Measurements from ENCODE around the gene C16orf82. TPM values are rescaled to one million over a fixed set of nuclear protein-coding genes. Genes with fewer than 3 reads are reported as not detected.

The C16orf82 gene
- total RNA-seq, 1 experiment from 2014 or later = not detected

DNA sequence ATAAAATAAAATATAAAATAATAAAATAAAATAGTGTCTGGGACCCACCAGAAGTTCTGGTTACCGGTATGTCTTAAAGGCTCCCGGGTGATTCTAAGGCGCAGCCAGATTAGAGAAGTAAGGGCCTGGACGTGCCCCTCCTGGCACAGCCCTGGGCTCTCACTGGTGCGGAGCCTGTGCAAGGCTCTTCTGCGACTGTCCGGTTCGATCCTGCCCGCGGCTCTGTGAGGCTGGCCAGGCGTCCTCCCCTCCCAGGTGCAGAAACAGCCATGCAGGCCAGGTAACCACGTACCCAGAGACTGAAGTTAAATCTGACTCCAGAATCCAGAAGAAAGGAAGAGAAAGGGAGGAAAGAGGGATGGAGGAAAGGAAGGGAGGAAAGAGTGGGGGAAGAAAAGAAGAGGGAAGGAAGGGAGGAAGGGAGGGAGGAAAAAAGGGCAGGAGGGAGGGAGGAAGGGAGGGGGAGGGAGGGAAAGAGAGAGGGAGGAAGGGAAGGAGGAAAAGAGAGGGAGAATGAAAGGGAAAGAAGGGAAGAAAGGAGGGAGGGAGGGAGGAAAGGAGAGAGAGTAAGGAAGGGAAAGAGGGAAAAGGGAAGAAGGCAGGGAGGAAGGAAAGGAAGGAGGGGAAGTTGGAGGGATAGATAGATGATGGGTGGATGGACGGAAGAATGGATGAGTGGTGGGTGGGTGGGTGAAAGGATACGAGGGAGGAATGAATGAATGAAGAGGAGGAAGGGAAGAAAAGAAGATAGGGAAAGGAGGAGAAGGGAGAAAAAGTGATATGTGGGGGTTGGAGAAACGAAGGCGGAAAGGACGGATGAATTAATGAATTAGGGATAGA lies 42.3 kb downstream of the C16orf82 start:
- no peak for ATAC-seq
- H2AFZ ChIP-seq (ENCODE audit: low read length) = no peak overlapping the region
- no peak for TF ChIP-seq EZH2phosphoT487 (IDR thresholded peaks at IDR 0.05; ENCODE audit: borderline replicate concordance, low read length)
- TF ChIP-seq, protein P1, sequence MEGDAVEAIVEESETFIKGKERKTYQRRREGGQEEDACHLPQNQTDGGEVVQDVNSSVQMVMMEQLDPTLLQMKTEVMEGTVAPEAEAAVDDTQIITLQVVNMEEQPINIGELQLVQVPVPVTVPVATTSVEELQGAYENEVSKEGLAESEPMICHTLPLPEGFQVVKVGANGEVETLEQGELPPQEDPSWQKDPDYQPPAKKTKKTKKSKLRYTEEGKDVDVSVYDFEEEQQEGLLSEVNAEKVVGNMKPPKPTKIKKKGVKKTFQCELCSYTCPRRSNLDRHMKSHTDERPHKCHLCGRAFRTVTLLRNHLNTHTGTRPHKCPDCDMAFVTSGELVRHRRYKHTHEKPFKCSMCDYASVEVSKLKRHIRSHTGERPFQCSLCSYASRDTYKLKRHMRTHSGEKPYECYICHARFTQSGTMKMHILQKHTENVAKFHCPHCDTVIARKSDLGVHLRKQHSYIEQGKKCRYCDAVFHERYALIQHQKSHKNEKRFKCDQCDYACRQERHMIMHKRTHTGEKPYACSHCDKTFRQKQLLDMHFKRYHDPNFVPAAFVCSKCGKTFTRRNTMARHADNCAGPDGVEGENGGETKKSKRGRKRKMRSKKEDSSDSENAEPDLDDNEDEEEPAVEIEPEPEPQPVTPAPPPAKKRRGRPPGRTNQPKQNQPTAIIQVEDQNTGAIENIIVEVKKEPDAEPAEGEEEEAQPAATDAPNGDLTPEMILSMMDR (conservative IDR thresholded peaks at IDR 0.05; ENCODE audit: low read depth, low read length) = no peak
- TF ChIP-seq EZH2 (IDR thresholded peaks at IDR 0.05; ENCODE audit: low read length, unreplicated experiment) = no peak
- DNase-seq = no peak
- no peak overlapping the region for H3K9ac ChIP-seq (ENCODE audit: low read length)
- no peak overlapping the region; the same call in 1 of the 2 replicates for H3K4me2 ChIP-seq (ENCODE audit: low read length)
- no TSS peak for BruUV-seq (replicated peaks)
- intact Hi-C loops (cut with micrococcal nuclease) = no loop called here
- no peaks in the 10 kb centered on the region for H3K27me3 ChIP-seq (ENCODE audit: low read length)
- H3K4me1 ChIP-seq (ENCODE audit: insufficient read depth, low read length) = no peaks in the 10 kb centered on the region
- no peaks in the 10 kb centered on the region for H3K9me2 ChIP-seq (replicated peaks; ENCODE audit: low read length)
- CTCF ChIA-PET = interaction anchor here (1.0 kb wide), 1 partner anchor 11 kb away, joined by 8 read pairs; no protein-coding TSS in a partner anchor
- no peaks in the 10 kb centered on the region for H3K79me2 ChIP-seq (ENCODE audit: low read length)
- no peaks in the 10 kb centered on the region for H3K36me3 ChIP-seq (ENCODE audit: low read depth, low read length)
- H3F3A ChIP-seq (ENCODE audit: low read length, unreplicated experiment) = no peaks in the 10 kb centered on the region
- no peaks in the 10 kb centered on the region for H4K20me1 ChIP-seq (ENCODE audit: low read length)
- no peak overlapping the region for H3K27ac ChIP-seq (ENCODE audit: low read length)
- POLR2A ChIA-PET (ENCODE audit: unreplicated experiment) = no interaction called here
- no peak overlapping the region for H3K4me3 ChIP-seq (ENCODE audit: low read length)
- no peaks in the 10 kb centered on the region for H3K9me3 ChIP-seq (ENCODE audit: low read length)

DNA sequence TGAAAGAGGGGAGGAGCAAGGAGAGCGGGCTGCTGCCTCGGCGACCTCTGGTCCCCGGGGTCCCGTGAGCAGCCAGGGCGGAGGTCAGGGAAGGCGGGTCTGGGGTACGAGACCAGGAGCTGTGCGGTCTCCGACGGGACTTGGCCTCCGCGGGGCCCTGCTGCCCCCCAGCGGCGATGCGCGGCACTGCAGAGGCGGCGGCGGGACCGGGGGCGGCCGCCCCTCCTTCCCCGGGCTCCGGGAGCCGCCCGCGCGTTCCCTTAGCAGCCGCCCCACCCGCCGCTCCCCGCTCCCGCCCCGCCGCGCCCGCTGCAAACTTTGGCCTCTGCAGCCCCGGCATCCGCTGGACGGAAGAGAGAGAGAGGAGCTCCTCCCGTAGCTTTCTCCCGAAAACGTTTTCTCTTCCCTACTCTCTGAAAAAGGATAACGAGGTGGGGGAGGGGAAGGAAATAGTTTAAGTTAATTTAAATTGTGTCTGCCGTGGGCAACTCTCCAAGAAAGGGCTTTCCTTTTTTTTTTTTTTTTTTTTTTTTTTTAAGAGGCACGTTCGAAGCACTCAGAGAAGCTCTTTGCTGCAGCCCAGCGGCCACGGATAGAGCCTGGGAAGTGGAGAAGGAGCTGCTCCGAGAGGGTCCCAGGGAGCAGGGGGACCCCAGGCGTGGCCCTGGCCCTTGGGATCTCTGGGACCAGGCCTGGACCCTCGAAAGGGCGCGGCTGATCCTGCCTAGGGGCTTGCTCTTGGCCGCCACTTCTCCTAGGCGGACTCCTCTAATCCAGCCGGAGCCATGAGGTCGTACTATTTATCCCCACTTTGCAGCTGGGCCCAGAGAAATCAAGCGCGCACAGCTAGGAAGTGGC lies 43.2 kb downstream of the C16orf82 start:
- no peaks in the 10 kb centered on the region for H3K4me1 ChIP-seq (ENCODE audit: insufficient read depth, low read length)
- ChIA-PET POLR2A (ENCODE audit: unreplicated experiment) (no interaction called here), CTCF (interaction anchor here (0.6 to 1.0 kb wide), 11 partner anchors 12 to 1877 kb away, joined by 3 to 16 read pairs (median 10); no protein-coding TSS in a partner anchor)
- no peaks in the 10 kb centered on the region for H4K20me1 ChIP-seq (ENCODE audit: low read length)
- DNase-seq (peak; percentile 67), ATAC-seq (peak; percentile 78)
- TF ChIP-seq, protein P1 (conservative IDR thresholded peaks at IDR 0.05; ENCODE audit: low read depth, low read length) = peak; percentile 54
- no peak for TF ChIP-seq EZH2 (IDR thresholded peaks at IDR 0.05; ENCODE audit: low read length, unreplicated experiment)
- no peak overlapping the region for H3K27ac ChIP-seq (ENCODE audit: low read length)
- no TSS peak for BruUV-seq (replicated peaks)
- H3K9me3 ChIP-seq (ENCODE audit: low read length) = no peaks in the 10 kb centered on the region
- H3K36me3 ChIP-seq (ENCODE audit: low read depth, low read length) = no peaks in the 10 kb centered on the region
- no peaks in the 10 kb centered on the region for H3K9me2 ChIP-seq (replicated peaks; ENCODE audit: low read length)
- no peaks in the 10 kb centered on the region for H3F3A ChIP-seq (ENCODE audit: low read length, unreplicated experiment)
- no peaks in the 10 kb centered on the region for H3K79me2 ChIP-seq (ENCODE audit: low read length)
- peak overlapping the region; percentile 79; the same call in 1 of the 2 replicates for H2AFZ ChIP-seq (ENCODE audit: low read length)
- H3K27me3 ChIP-seq (ENCODE audit: low read length) = no peaks in the 10 kb centered on the region
- peak overlapping the region; percentile 81 for H3K4me2 ChIP-seq (ENCODE audit: low read length)
- intact Hi-C loops (cut with micrococcal nuclease) = loop anchor here (10.0 kb wide), 1 partner anchor 1275 kb away; no protein-coding TSS in a partner anchor
- peak overlapping the region; percentile 62 for H3K4me3 ChIP-seq (ENCODE audit: low read length)
- no peak overlapping the region for H3K9ac ChIP-seq (ENCODE audit: low read length)

Measured in PC-3 (cell line).